Sigmoid colon (tissue), 4 donors: ENCODE data around the gene TFEB.

Source experiments
- CTCF ChIP-seq, 4 experiments: fragments of 450-650 bp in 3 of 4; fragments of 200-600 bp in 1 of 4; IDR thresholded peaks; one replicate each; pipeline ENCODE4 v1.5.1; 2016 to 2019; ENCODE audit warnings: antibody characterized with exemption in 4 of 4, mild to moderate bottlenecking in 3 of 4, moderate library complexity in 2 of 4
- EP300 ChIP-seq, 4 donors: sonication (generic); formaldehyde crosslinking; IDR thresholded peaks; one replicate each; pipeline ENCODE4 v1.6.1; 2017; ENCODE audit warnings: antibody characterized with exemption in 4 of 4
- POLR2A ChIP-seq, 2 donors: fragments of 450-650 bp; IDR thresholded peaks; one replicate each; pipeline ENCODE4 v1.6.1; 2016; ENCODE audit warnings: antibody characterized with exemption in 2 of 2, mild to moderate bottlenecking in 2 of 2, moderate library complexity in 2 of 2
- POLR2AphosphoS5 ChIP-seq, 4 donors: sonication (generic); formaldehyde crosslinking; IDR thresholded peaks; one replicate each; pipeline ENCODE4 v1.6.1; 2017; ENCODE audit warnings: antibody characterized with exemption in 4 of 4

- no peak for TF ChIP-seq CTCF (IDR thresholded peaks at IDR 0.05)
- no peak for TF ChIP-seq POLR2A (IDR thresholded peaks at IDR 0.05)
- TF ChIP-seq POLR2AphosphoS5 (IDR thresholded peaks at IDR 0.05) = no peak
- TF ChIP-seq EP300 (IDR thresholded peaks at IDR 0.05) = no peak
Measured at GRCh38 chr6:41726876-41727275, 8.5 kb downstream of the TFEB start.
